Inferior parietal cortex (tissue), 1 donor: ENCODE measurements around the gene COLEC12.
"Not testable (repeated sequence)": the region's sequence is repeated elsewhere in the genome, so short reads cannot be mapped to it uniquely, and the experiment has no call there.

Experiments used
- DNase-seq: peaks from one replicate; pipeline ENCODE4 v3.0.0-alpha.2; 2016; ENCODE audit errors: extremely low spot score

COLEC12 gene

GRCh38 chr18:326846-327245, 173.7 kb downstream of the COLEC12 start:
- no peak for DNase-seq

DNA sequence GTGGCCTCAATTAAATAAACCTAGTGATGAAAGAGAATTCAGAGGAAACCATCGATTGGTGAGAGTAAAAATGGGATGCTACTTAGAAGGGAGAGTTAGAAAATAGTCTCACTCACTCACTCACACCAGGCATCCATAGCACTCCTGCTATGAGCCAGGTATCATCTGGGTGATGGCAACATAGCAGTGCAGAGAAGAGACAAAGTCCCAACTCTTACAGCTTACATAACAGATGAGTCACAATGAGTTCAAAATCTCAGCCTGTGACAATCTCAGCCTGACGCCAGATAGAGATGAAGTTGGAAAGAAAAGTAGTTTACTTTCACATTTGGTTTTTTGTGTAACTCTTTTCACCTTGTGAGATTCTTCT, 177.3 kb downstream of the COLEC12 start:
- DNase-seq, result peak; percentile 23

- no peak for DNase-seq
Observed at GRCh38 chr18:321865-322467, 178.5 kb downstream of the COLEC12 start.

GRCh38 chr18:320155-320554, 180.3 kb downstream of the COLEC12 start:
- no peak for DNase-seq

DNA sequence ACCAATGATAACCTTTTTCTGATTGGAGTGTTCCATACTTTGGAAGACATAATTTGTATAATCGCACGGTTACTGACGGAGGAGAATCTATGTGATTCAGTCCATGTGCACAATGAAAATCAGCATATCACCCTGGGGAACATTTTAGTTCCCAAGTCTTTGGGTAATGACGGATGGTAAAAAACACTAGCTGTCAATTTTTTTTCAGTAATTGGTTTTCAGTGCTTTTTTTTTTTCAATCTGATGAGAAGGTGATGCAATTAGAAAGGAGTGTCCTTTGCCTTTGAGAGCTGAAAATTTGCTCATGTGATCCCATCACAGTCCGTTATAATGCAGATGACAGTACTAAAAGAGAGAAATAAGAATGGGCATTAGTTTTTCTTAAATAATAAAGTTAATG, 180.8 kb downstream of the COLEC12 start:
- DNase-seq, result no peak

DNA sequence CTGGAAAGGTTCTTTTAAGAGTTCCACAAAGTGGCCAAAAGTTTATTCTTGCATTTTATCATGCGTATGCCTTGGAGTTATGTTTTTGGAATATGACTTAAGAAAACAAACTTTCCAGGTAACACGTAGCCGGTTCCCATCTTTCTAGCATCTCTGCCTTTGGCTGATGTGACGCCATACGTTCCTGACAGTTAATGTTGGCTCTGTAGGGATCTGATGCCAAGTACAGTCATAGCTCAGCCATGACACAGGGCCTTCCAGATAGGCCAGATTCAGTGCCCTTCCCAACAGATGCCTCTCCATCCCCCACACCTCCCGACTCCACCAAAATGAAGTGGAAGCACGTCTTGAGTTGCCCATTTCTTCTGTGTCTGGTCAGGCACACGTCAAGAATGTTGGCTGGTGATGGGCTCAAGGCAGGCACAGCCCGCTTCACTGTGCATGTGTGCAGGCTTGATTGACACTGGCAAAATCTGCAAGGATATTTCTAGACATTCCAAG, 181.7 kb downstream of the COLEC12 start:
- DNase-seq, result no peak

DNA sequence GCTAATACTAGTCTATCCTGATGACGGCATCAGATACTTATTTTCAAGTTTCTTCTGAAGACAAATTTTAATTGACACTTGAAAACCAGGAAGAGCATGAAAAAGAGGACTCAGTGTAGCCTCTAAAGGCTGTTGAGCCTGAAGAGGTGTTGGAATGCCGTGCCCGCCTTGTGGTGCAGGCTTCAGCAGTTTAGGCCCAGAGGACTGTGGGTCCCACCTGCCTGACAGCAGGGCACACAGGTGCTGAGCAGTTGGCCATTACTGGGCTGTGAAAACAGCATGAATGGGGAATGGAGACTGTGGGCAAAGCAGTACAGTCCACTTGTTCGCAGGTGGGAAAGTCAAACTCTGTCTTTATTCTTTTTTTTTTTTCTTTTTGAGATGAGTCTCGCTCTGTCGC, 182.9 kb downstream of the COLEC12 start:
- no peak for DNase-seq

GRCh38 chr18:316393-316792, 184.1 kb downstream of the COLEC12 start:
- no peak for DNase-seq

DNA sequence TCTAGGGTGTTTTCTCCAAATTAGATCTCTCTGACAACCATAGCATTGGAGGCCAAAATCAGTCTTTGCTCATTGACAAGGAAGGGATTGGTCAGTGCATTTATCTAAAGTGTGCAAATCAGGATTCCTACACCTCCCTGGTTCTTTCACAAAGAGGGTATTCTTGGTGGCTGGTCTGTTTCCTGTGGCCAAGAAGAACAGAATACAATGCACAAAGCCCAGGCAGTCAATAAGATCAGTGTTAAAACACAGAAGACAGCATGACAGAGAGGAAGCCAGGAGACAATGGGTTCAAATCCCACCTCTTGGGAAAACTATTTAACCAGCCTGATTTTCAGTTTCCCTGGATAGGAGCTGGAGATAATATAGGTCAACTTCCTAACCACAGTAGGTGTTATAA, 186.6 kb downstream of the COLEC12 start:
- DNase-seq, result no peak

DNA sequence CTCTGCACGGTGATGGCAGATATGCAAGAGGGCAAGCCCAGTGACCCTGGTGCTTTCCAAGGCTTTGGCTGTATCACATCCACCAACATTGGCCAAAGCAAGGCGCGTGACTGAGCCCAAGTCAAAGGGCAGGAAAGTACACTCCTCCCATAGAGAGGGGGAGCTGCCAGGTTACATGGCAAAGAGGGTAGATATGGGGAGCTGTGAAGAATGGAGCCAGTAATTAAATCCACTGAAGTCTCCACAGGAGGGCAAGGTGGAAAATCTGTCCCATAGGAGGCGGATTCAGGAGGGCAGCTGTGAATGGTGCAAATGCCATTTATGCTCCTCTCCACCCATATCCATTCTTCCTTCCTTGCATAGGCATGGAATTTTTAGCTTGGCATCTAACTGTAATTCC, 188.1 kb downstream of the COLEC12 start:
- no peak for DNase-seq

- no peak for DNase-seq
Observed at GRCh38 chr18:310042-310441, 190.5 kb downstream of the COLEC12 start.

GRCh38 chr18:308086-308485, 192.4 kb downstream of the COLEC12 start:
- not testable (repeated sequence) for DNase-seq

DNA sequence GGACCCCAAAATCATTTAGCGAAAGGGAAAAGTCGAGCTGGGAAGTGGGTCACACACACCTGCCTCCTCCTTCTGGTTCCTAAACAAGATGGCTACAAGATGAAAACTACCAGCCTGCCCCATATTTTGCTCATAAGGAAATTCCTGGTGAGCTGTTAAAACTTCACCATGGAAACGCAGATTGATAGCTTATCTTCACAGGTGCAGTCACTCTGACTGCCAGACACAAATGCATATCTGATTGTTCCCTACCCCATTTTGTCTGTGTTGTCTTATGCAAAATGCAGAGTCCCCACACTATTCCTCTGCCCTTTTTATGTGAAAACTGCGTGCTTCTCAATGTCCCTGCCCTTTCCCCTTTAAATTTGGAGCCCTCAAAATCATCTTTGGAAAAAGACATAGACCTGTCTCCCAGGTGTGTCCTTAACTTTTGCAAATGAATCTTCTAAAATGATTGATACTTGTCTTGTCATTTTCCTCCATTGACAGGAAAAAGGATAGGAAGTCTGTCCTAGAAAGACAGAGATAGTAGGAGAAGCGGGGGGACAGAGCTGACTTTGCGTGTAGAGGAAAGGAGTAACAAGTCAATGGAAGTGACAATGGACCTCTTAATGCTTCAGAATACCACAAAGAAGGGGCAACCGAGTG, 193.8 kb downstream of the COLEC12 start:
- no peak for DNase-seq

GRCh38 chr18:305003-305501, 195.4 kb downstream of the COLEC12 start:
- DNase-seq, result no peak

DNA sequence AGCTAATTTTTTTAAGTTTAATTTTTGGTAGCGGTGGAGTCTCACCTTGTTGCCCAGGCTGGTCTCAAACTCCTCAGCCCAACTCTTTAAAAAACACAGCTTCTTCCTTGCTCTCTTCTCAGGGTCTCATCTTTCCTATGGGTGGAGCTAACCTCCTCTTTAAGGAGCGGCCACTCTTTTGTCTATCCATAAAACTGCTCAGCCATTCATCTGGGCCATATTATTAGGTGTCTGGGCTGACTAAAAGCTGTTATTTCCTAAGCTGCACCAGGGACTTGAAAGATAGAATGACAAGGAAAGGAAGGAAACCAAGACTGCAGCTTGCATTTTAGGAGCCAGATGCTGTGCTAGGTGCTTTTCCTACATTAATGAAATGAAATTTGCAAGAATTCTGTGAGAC, 196.9 kb downstream of the COLEC12 start:
- DNase-seq, result no peak

DNA sequence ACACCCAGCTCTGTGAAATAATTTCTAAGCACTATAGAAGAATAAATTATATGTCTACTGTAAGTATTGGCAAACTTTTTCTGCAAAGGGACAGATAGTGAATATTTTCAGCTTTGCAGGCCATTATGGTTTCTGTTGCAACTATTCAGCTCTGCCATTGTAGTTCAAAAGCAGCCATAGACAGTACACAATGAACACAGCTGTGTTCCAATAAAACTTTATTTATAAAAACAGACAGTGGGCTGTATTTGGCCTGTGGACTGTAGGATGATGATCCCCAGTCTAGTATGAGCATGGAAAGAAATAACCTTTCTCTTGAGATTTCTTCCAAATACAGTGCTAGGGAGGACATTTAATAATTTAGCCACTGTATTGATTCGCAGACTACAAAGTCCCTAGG, 197.5 kb downstream of the COLEC12 start:
- DNase-seq, result no peak

GRCh38 chr18:302097-302496, 198.4 kb downstream of the COLEC12 start:
- DNase-seq, result no peak

- DNase-seq, result no peak
Observed at GRCh38 chr18:297936-298335, 202.6 kb downstream of the COLEC12 start.

GRCh38 chr18:295756-296490, 204.6 kb downstream of the COLEC12 start:
- no peak for DNase-seq

DNA sequence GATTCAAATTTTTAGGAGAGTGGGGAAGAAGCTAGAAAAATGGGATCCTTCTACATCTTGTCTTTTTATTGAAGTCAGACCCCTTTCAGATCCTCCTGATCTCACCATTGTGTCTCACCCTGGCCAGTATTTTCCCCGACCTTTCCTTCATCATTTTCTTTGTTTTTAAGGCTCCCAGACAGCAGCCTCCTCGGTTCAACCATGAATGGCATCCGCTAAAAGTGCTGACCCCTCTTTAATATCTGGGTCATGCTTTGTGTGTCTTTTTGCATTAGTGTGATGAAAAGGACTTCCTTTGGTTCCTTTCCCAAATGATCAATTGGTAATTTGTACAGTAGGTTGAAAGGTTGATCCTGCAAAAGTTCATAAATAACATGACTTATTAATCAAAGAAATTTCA, 205.9 kb downstream of the COLEC12 start:
- no peak for DNase-seq

DNA sequence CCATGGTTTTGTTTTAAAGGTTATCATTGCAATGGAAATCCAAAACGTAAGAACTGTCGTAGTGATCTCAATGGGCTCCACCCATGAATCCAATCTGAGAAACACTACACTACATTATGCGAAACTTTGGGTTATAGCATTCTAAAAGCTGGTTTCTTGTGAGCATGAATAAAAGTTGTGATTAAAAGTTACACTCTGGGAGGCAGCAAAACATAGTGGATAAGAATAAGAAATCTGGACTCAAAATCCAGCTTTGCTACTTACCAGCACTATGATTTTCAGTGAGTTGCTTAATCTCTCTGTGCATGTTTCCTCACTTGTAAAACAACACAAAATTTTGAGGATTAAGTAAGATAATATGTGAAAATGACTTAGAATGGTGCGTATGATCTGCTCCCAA, 207.0 kb downstream of the COLEC12 start:
- no peak for DNase-seq

- DNase-seq, result no peak
Observed at GRCh38 chr18:292271-292670, 208.2 kb downstream of the COLEC12 start.

DNA sequence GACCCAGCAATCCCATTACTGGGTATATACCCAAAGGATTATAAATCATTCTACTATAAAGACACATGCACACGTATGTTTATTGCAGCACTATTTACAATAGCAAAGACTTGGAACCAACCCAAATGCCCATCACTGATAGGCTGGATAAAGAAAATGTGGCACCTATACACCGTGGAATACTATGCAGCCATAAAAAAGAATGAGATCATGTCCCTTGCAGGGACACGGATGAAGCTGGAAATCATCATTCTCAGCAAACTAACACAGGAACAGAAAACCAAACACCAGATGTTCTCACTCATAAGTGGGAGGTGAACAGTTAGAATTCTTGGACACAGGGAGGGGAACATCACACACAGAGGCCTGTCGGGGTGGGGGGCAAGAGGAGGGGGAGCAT, 210.5 kb downstream of the COLEC12 start:
- not testable (repeated sequence) for DNase-seq
